GDM1 (cell line): ENCODE results near the gene GOLGA8B.
"Not testable (repeated sequence)": the region's sequence is repeated elsewhere in the genome, so short reads cannot be mapped to it uniquely, and the experiment has no call there.

Experiments
- DNase-seq: peaks from one replicate; lab custom pipeline; 2025; lab: John Stamatoyannopoulos, UW

The GOLGA8B gene

DNA sequence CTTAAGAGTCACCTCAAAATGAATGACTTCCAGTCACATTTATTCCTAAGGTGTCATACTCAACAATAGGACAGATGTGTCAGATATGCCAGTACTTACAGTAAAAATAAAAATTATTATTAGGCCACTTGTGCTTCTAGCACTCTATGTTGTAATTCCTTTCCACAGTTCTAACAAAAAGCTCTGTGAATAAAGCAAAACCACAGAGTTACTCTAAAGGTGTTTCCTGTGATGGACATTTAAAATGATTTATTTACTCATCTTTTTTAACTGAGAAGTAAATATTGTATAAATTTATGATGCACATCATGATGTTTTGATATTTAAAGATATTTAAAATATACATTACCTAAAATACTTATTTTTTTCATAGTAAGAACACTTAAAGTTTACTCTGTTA lies 13.9 kb upstream of the GOLGA8B start:
- no peak for DNase-seq

DNA sequence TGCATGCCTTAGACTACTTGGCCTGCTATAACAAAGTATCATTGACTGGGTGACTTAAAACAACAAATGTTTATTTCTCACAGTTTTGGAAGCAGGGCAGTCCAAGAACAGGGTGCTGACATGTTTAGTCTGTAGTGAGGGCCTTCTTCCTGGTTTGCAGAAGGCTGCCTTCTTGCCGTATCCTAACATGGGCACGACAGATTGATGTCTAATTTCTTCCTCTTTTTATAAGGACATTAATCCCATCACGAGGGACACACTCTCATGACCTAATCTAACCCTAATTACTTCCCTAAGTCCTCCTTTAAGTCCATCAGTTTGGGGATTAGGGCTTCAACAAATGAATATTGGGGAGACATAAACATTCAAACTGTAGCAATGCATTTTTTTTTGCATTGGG lies 10.9 kb upstream of the GOLGA8B start:
- no peak for DNase-seq

DNA sequence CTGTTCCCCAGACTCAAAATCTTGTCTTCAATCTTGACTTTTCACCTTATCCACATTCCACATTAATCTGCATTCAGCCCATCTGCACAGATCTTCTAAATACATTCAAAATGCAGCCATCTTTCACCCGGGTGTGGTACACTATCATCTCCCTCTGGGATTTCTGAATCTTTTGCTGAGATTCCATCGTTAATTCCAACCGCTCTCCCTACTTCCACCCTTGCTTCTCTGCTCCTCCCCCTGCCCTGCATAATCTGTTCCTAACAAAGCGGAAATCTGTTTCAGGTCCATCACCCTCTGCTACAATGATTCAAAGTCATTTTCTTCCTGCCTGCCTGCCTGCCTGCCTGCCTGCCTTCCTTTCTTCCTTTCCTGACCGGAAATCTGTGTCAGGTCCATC lies 7.9 kb upstream of the GOLGA8B start:
- no peak for DNase-seq

DNA sequence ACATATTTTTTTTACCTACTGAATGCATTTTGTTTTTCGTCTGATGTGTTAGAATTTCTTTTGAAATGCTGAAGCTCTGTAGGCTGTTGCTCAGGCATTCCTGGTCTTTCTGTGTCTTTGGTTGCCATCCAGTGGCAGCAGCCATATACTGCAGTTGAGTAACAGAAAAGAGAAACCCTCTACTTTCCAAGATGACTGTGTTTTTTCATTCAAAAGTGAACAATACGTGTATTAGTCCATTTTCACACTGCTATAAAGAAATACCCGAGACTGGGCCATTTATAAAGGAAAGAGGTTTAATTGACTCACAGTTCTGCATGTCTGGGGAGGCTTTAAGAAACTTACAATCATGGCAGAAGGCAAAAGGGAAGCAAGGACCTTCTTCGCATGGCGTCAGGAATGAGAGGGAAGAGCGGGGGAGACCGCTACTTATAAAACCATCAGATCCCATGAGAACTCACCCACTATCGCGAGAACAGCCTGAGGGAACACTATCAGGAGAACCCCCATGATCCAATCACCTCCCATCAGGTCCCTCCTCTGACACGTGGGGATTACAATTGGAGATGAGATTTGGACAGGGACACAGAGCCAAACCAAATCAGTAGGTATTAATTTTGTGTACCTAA lies 4.7 kb upstream of the GOLGA8B start:
- peak; percentile 58 for DNase-seq

DNA sequence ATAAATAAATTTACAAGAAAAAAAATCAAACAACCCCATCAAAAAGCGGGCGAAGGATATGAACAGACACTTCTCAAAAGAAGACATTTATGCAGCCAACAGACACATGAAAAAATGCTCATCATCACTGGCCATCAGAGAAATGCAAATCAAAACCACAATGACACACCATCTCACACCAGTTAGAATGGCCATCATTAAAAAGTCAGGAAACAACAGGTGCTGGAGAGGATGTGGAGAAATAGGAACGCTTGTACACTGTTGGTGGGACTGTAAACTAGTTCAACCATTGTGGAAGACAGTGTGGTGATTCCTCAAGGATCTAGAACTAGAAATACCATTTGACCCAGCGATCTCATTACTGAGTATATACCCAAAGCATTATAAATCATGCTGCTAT lies 2.5 kb upstream of the GOLGA8B start:
- DNase-seq: not testable (repeated sequence)

DNA sequence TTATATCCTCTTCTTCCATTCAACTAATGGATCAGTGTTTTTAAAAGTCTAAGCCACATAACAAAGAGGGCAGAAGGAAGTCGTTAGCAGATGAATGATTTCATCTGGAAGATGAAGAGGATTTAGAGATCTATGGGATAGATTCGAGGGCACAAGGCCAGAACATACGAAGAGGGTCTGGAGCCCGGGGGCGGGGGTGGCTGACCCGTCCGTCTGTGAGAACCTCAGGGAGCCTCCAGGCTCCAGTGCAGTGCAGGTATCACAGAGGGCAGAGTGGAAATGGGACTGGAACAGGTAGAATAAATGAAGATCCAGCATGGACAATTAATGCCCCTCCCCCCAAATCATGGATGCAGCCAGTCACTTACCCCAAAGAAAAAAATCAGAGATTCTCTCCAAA lies 1.5 kb upstream of the GOLGA8B start:
- no peak for DNase-seq

DNA sequence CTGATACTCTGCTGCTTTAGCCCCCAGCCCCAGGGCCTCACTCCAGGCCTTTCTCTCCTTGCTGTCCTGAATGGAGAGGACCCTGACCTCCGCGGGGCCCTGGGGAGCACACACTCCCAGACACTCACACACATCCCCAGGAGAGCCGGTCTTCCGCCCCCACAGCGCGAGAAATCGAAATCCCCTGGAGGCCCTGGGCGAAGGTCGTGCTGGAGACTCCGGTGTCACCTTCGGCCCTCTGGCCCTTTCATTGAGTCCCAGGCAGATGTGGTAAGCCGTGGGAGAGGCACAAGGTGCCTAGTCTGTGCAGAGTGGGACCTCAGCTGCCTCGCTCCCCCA lies 848 bp upstream of the GOLGA8B start:
- no peak for DNase-seq

DNA sequence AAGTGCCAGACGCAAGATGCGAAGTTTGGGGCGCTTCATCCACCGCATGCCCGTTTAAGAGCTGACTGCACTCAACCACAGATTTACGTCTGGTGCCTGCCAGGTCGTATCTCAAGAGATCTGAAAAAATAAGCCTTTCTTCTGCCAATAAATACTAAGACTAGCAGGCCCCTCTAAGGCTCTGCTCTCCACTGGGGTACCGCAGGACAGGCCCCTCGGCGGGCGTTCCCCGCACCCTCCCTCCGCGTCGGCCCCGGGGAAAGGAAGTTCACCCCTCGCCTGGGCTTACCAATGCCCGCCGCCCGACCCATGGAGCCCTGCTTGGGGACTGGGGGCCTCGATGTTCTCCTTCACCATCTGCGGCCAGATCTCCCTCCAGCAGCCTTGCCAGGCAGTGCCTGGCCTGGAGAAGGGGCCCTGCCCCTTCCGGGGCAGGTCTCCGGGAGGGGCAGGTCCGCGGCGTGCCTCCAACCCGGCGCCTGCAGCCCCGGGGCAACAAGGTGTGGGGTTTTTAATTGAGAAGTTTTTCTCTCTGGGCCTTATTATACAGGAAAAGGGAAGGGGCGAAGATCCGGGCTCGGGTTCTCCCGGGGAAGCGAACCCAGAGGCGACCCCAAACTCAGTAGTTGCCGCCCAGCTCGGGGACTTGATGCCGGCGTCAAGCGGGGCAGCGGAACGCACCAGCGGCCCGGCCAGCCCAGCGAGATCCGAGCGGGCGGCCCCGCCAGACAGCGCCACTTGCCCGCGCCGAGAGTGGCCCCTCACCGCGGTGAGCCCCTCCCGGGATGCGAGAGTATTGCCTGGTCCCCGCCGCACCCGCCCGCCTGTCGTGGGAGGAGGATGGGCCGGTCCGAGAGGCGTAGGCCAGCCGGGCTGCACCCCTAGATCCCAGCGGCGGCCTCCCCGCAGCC lies 735 bp downstream of the GOLGA8B start:
- no peak for DNase-seq

DNA sequence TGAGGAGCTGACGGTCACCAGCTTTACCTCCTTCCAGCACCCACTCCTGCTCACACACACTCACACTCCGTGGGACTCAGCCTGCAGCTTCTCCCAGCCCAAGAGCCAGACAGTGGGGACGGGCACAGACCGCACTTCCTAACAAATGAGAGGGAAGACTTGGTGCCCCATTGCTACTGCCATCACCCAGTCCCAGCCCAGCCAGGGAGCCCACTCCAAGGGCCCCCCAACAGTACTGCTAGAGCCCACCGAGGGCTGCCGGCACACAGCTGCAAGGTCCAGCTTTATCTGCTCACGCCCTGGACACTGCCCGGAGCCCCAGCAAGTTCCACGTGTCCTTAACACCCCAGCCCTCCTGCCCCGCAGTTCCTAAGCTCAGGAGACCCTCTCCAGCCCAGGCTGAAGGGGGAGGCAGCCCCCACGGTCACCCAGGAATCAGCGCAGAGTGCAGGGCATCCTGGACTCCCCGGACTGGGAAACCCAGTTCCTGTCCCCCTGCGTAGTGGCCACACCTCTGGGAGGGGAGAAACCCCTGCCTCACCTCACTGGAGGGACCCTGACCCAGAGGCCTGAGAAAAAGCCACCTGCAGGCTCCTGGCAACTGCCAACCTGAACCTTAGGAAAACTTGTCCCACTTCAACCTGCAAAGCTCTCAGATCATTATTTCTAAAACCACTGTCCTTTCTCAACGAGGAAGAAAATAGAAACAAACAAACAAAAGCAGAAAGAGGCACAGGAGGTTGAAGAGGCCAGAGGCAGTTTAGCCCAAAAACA lies 1.6 kb downstream of the GOLGA8B start:
- not testable (repeated sequence) for DNase-seq

DNA sequence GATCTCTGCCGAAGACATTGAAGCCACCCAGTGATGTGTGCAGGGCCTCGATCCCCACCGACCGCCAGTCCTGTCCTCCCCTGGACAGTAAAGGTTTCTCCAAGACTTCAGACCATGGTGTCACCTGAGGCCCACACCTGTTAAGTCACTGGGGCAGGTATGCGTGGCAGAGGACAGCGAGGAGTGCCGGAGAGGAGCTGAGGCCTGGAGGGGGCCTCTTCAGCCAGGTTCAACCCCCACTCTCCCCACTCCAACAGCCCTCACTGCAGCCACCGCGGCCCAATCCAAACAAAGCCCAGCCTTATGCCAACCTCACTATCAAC lies 2.4 kb downstream of the GOLGA8B start:
- no peak for DNase-seq

DNA sequence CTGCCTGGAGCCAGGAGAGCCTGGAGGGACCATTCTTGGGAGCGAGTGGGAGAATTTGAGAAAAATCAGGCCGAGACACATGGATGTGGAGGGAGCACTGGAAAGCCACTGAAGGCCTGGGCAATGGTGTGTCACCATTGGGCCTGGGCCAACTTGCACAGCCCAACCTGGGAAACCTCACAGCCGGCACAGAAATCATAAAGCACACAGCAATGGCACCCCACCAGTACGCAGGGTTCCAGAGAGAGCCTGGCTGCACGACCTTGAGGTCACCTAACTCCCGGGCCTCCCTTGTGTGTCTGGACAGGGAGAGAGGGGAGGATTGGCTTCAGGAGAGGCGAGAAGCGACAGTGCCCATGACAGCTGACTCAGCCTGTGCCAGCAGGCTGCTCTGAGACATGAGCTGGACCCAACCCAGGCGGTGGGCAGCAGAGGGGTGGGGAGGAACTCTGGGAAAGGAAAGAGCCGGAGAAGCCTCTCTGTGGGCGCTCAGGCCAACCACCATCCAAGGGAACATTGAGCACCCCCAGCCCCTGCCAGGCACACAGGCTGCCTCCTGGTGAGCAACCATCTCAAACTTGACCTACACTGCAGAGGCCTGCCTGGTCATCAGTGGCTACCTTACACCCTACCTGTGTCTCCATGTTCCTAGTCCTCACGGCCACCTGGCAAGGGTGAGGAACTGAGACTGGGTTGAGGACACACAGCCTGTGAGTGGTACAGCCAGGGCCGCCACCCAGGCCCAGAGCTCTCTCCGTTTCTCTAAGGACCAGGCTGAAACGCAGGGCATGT lies 3.0 kb downstream of the GOLGA8B start:
- not testable (repeated sequence) for DNase-seq

DNA sequence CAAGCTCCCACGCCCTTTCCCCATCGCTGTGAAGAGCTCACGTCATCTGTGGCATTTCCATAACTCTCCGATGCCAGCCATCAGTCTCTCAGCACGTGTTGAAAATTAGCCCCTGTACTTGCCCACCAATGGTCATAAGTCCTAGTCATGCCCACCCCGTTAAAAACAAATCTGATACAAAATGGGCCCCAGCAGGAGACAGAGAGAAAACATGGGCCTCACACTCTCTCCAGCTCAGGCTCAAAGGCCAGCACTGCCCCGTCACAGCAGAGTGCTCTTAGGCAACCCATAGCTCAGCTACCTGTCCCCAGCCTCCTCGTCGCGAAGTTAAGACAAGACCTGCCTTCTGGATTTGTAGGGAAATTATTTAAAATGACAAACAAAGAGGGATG lies 5.2 kb downstream of the GOLGA8B start:
- no peak for DNase-seq

DNA sequence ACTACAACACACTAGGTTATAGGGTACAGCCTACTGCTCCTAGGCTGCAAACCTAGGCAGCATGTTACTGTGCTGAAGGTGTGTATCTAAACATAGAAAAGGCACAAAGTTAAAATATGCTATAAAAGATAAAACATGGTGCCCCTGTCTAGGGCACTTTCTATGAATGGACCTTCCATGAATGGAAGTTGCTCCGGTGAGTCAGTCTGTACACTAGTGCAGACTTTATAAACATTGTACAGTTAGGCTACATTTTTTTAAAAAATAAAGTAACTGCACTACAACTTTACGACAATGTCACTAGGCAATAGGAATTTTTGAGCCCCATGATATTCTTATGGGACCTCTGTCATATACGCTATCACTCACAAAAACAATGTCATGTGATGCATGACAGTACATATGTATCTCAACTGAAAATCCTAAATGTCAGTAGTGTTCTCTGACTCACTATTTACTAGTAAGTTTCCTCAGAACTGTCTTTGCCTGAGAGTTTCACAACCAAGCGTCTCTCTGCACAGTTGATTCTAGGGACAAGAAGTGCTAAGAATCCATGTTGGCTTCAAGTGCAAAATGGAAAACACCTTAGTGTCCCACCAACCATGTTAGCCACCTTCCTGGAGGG lies 5.7 kb downstream of the GOLGA8B start:
- DNase-seq: not testable (repeated sequence)

DNA sequence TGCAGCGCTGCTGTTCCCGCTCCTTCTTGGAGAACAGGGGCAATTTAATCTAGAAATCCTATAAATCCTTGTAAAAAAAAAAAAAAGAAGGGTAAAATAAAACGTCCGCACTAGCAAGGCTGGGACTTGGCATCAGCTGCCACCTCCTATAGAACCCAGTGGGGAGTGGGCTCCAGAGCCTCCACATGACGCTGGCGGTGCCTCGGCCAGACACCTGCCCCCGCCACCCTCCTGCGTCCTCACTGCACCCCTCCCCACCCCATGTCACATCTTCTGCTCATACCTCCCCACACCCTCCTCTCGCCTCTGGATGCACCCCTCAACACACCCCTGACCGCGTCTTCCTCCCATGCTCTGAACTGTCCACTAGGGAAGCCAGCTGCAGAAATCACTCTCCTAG lies 8.4 kb downstream of the GOLGA8B start:
- not testable (repeated sequence) for DNase-seq

DNA sequence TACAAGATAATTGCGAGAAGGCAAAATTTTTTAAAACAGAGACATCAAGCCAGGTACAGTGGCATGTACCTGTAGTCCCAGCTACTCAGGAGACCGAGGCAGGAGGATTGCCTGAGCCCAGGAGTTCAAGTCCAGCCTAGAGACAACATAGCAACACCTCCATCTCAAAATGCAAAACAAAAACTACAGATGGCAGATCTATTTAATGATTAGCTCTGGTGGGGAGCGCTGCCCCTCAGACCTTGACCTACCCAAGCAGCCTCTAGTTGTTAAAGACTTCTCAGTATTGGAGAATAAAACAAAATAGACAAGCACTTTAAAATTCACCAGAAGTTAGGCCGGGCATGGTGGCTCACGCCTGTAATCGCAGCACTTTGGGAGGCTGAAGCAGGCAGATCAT lies 10.5 kb downstream of the GOLGA8B start:
- DNase-seq: not testable (repeated sequence)

DNA sequence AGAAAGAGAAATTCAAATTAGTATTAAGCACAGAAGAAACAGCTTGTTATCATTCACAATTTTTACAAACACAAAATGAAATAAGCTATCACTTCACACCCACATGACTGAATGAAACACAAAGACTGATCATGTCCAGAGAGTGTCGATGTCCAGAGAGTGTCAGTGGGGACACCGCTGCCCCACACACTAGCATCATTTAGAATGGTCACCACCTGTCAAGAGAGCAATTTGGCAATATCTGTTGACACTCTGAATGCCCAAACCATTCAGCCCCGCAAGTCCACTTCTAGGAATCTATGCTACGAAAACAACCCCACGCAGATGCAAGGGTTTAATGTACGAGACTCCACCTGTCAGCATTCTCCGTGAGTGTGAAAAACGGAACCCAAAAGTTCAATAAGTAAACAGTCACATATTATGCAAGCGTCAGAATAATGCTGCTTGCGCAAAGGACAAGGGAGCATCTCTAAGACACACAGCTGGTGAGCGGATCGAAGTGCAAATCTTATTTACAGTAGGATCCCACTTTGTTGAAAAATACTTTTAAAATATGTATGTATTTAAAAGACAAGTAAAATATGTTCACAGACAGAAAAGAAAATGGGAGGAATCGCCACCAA lies 11.3 kb downstream of the GOLGA8B start:
- DNase-seq: not testable (repeated sequence)

DNA sequence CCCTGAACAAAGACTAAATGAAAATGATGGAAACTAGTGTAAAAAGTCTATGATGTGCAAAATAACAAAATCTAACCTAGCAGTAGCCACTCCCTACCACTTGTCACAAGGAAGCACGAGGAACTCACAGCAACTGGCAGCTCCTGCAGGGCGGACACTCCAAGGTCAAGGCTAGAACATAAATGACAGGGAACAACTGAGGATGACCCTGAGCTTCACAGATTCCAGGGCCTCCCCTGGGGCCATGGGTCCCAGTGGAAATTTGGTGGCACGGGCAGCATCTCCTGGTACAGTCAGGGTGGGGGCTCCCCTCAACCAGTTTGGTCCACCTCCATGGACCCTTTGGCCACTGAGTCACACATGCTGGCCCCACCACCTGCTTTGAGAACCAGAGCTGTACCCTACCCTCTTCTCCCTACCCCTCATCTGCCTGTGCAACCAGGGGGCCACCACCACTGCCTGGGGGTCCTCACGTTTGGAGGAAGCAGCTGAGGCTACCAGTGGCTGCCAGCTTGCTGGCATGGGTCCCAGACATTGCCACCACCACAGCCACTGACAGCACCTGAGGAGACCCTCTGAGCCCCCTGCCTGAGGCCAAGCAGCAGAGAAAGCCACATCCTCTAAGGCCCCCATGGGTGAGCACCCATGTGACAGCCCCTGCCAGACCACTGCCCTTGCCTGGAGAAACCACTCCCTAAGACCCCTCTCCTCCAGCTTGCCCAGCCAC lies 13.6 kb downstream of the GOLGA8B start:
- DNase-seq: not testable (repeated sequence)

DNA sequence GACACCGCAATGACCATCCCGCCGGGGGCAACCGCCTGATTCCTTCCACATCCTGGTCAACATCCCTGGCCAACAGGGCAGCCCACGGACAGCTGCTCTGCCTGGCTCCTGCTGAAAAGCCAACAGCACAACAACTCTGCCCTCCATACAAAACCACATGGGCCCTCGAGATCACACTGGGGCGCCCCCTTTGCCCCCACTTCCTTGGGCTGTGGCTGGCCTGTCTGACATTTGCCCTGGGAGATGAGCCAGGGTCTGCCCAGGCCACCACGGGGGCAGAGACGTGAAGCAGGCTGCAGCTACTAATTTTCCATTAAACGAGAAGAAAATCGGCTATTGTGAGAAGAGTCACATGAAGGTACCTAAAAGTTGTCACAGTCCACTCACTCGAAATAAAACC lies 16.3 kb downstream of the GOLGA8B start:
- DNase-seq: not testable (repeated sequence)

DNA sequence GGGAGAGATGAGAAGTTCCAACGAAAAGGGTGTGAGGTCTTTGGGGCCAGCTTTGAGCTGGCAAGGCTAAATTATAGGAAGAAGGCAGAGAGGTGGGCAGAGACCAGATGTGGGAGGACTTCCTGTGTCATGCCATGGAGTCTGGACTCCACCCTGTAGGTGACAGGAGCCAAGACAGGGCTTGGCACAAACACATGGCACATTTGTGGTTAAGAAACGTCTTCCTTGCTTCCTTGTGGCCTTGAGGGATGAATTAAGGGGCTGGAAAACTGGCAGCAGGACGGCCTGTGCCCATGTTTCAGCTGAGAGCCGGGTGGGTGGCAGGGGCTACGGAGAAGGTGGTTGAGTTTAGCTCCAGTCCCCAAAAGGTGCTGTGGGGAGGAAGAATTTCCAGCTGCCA lies 18.7 kb downstream of the GOLGA8B start:
- DNase-seq: not testable (repeated sequence)

DNA sequence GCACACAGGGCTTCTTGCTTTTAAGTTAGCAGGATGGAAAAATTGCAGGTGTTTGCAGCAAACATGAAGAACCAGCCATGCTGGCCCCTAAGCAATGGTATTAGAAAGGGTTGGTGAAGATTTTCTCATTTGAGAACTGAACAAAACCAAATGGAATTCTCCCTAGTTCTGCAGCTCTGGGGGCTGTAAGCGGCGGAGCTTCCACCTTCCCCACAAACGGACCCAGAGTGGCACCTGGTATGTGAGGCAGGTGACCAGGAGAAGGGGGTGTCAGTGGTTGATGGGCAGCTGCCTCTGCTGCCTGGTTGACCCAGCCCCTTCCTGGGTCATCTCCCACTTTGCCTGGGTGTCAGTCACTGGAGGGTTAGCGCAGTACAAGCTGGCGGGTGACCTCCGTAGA lies 22.6 kb downstream of the GOLGA8B start:
- not testable (repeated sequence) for DNase-seq

DNA sequence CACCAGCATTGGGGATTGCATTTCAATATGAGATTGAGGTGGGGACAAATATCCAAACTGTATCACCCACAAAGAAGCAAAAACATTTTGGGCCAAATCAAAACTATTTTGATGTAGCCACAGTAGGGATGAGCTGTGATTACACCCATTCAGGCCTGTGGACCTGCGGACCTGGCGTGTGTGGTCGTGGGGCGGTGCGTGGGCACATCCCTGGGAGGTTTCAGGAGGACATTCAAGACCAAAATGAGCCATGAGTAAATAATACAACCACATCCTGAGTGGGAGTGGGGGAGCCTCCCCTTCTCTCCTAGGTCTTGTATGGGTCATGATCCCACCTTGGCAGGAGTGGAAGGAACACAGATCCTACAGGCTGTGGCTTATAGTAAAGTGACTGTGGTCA lies 23.7 kb downstream of the GOLGA8B start:
- DNase-seq: not testable (repeated sequence)
